ENCODE results near the gene RNF213. TPM values are rescaled to one million over a fixed set of nuclear protein-coding genes. Genes with fewer than 3 reads are reported as not detected.

Gene RNF213
- total RNA-seq (100 to 1,000 TPM in 7 of 9 donors, 10 to 100 TPM in 2; 52.0 to 182 (median 134) TPM), polyA plus RNA-seq (100 to 1,000 TPM in 1 of 3 donors, 10 to 100 TPM in 2; 51.1 to 123 (median 78.2) TPM)
- long read RNA-seq, donor 1, full-length matches to known transcripts: 1 of 1 reads
- long read RNA-seq, donor 1, partial matches to known transcripts: 0 of 1 reads
- long read RNA-seq, donor 1, other reads (novel, unspliced or antisense): 0 of 1 reads
- long read RNA-seq, donor 2, partial matches to known transcripts: 5 of 5 reads
- long read RNA-seq, donor 2, other reads (novel, unspliced or antisense): 0 of 5 reads
- long read RNA-seq, donor 3: 0 reads
- long read RNA-seq, donor 4, partial matches to known transcripts: 26 of 36 reads
- long read RNA-seq, donor 4, other reads (novel, unspliced or antisense): 10 of 36 reads
- long read RNA-seq, donor 5, full-length matches to known transcripts: 5 of 17 reads
- long read RNA-seq, donor 5, partial matches to known transcripts: 7 of 17 reads
- long read RNA-seq, donor 5, other reads (novel, unspliced or antisense): 5 of 17 reads
- long read RNA-seq, donor 6, partial matches to known transcripts: 19 of 25 reads
- long read RNA-seq, donor 6, other reads (novel, unspliced or antisense): 6 of 25 reads
- long read RNA-seq, donor 7: 0 reads
- long read RNA-seq, donor 8: 0 reads
- long read RNA-seq, donor 9: 0 reads
- long read RNA-seq, donor 10: 0 reads

DNA sequence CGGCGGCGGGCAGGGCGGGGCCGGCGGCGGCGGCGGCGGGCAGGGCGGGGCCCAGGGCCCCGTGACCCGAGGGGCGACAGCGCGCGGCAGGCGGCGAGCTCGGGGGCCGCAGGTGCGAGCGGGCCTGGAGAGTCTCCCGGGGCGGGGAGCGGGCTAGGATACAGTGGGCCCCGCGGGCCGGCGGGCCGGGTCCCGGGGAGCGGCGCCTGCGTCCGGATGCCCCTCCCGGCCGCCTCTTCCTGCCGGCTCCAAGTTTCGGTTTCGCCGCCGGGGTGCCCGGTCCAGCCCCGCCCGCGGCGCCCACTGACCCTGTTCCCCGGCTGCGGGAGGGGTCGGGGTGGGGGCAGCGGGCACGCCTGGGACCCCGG, at the start of gene RNF213:
Gene RNF213 (plus strand): TSS at position 62 of the 368 bp plus-strand sequence. CDS start 2,830 bp downstream, outside the sequence.
- 1% methylated on average over 18 to 48 of the region's 54 CpGs; no CpG with 5 or more reads in 2 of the 4 donors for WGBS, 4 donors
- Histone ChIP-seq H3K27me3 (no peaks in the 10 kb centered on the region), H3K4me3 (peak within 1 kb of the TSS; percentile 63 to 97 (median 72)), H3K9me3 (replicated peaks in 1 of 3) (no peaks in the 10 kb centered on the region), H3K36me3 (replicated peaks in 1 of 2) (peaks cover 0 to 5% of the 10 kb centered on the region in 2 donors), H3K4me1 (replicated peaks in 1 of 2) (peaks cover 23 to 44% of the 10 kb centered on the region in 2 donors), H3K27ac (peak within 1 kb of the TSS; percentile 85 to 99 (median 98))
- peak; percentile 33 to 66 (median 57) for DNase-seq
- TF ChIP-seq, protein P1, sequence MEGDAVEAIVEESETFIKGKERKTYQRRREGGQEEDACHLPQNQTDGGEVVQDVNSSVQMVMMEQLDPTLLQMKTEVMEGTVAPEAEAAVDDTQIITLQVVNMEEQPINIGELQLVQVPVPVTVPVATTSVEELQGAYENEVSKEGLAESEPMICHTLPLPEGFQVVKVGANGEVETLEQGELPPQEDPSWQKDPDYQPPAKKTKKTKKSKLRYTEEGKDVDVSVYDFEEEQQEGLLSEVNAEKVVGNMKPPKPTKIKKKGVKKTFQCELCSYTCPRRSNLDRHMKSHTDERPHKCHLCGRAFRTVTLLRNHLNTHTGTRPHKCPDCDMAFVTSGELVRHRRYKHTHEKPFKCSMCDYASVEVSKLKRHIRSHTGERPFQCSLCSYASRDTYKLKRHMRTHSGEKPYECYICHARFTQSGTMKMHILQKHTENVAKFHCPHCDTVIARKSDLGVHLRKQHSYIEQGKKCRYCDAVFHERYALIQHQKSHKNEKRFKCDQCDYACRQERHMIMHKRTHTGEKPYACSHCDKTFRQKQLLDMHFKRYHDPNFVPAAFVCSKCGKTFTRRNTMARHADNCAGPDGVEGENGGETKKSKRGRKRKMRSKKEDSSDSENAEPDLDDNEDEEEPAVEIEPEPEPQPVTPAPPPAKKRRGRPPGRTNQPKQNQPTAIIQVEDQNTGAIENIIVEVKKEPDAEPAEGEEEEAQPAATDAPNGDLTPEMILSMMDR (IDR thresholded peaks at IDR 0.05): no peak
- peak; percentile 56 to 69 for TF ChIP-seq POLR2A (IDR thresholded peaks at IDR 0.05)
- intact Hi-C loops (cut with DNase I): no loop called here

DNA sequence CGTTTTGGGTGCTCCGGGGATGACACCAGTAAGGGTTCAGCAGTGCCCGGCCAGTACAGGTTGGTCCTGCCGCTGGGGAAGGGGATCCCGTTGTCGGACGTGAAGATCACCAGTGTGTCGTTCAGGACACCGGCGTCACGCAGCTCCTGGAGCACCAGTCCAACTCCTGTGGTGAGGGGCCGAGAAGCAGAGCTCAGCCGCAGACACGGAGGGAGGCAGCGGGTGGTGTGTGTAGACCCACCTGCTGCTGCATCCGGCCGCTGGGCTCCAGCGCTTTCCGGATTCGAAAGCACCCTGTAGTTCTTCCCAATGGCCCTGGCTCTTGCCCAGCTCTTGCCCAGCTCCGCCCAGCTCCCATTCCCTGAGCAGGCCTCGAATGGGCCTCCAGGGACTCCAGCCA, 48.5 kb upstream of the RNF213 start:
- no peaks in the 10 kb centered on the region for H3K9me3 ChIP-seq (replicated peaks in 1 of 3)

GRCh38 chr17:80212511-80212910, 48.1 kb upstream of the RNF213 start:
- DNase-seq: no peak
- no peak overlapping the region for H3K27ac ChIP-seq
- 78 to 90% (median 84%) methylated on average over 11 to 12 of the region's 12 CpGs for WGBS, 4 donors
- H3K4me3 ChIP-seq: no peak overlapping the region
- H3K9me3 ChIP-seq (replicated peaks in 1 of 3): no peaks in the 10 kb centered on the region
- intact Hi-C loops (cut with DNase I): no loop called here
- TF ChIP-seq, protein P1 (IDR thresholded peaks at IDR 0.05): no peak
- TF ChIP-seq POLR2A (IDR thresholded peaks at IDR 0.05): no peak
- H3K4me1 ChIP-seq (replicated peaks in 1 of 2): no peaks in the 10 kb centered on the region
- peaks cover 0 to 87% of the 10 kb centered on the region in 2 donors for H3K36me3 ChIP-seq (replicated peaks in 1 of 2)
- H3K27me3 ChIP-seq: no peaks in the 10 kb centered on the region

More for the DNA sequence above, 48.5 kb upstream of the RNF213 start:
- 88 to 94% (median 91%) methylated on average over 20 to 22 of the region's 22 CpGs for WGBS, 4 donors
- TF ChIP-seq POLR2A (IDR thresholded peaks at IDR 0.05): no peak
- TF ChIP-seq, protein P1 (IDR thresholded peaks at IDR 0.05): no peak
- Histone ChIP-seq H3K4me3 (no peak overlapping the region), H3K4me1 (replicated peaks in 1 of 2) (no peaks in the 10 kb centered on the region), H3K36me3 (replicated peaks in 1 of 2) (peaks cover 0 to 86% of the 10 kb centered on the region in 2 donors), H3K27me3 (no peaks in the 10 kb centered on the region), H3K27ac (no peak overlapping the region)
- no peak for DNase-seq
- intact Hi-C loops (cut with DNase I): no loop called here

- Histone ChIP-seq H3K4me3 (no peak overlapping the region), H3K36me3 (replicated peaks in 1 of 2) (peaks cover 0 to 87% of the 10 kb centered on the region in 2 donors), H3K27me3 (no peaks in the 10 kb centered on the region), H3K9me3 (replicated peaks in 1 of 3) (no peaks in the 10 kb centered on the region), H3K27ac (no peak overlapping the region), H3K4me1 (replicated peaks in 1 of 2) (peaks cover 0 to 4% of the 10 kb centered on the region in 2 donors)
- TF ChIP-seq, protein P1 (IDR thresholded peaks at IDR 0.05): no peak
- TF ChIP-seq POLR2A (IDR thresholded peaks at IDR 0.05): no peak
- DNase-seq: peak in 2 of 7 donors; percentile 26 to 44
- intact Hi-C loops (cut with DNase I): no loop called here
- 80 to 85% (median 82%) methylated on average over 19 of the region's 19 CpGs for WGBS, 4 donors
Measured at GRCh38 chr17:80212962-80213642, 47.5 kb upstream of the RNF213 start.

All from adrenal gland (tissue), 19 donors.